HEK293T (cell line): ENCODE measurements around the gene LETM1.

ENCODE experiments used
- ARNT ChIP-seq: fragments of 450-650 bp; IDR thresholded peaks from 2 replicates; pipeline ENCODE4 v1.6.1; 2017; ENCODE audit warnings: mild to moderate bottlenecking
- BHLHE40 ChIP-seq: fragments of 450-650 bp; IDR thresholded peaks from 2 replicates; pipeline ENCODE4 v1.6.1; 2016; ENCODE audit warnings: mild to moderate bottlenecking, moderate library complexity, borderline replicate concordance
- ELF4 ChIP-seq: fragments of 450-650 bp; IDR thresholded peaks from 2 replicates; pipeline ENCODE4 v1.6.1; 2017; ENCODE audit warnings: antibody characterized with exemption
- FOXA1 ChIP-seq: fragments of 450-650 bp; IDR thresholded peaks from 2 replicates; pipeline ENCODE4 v1.6.1; 2016; ENCODE audit warnings: mild to moderate bottlenecking
- HDGF ChIP-seq: fragments of 450-650 bp; IDR thresholded peaks from 2 replicates; pipeline ENCODE4 v1.6.1; 2017; ENCODE audit warnings: antibody characterized with exemption, borderline replicate concordance
- SP1 ChIP-seq: fragments of 450-650 bp; IDR thresholded peaks from 2 replicates; pipeline ENCODE4 v1.6.1; 2017

GRCh38 chr4:1777822-1778641, 77.9 kb downstream of the LETM1 start:
- TF ChIP-seq SP1 (no peak), ARNT (no peak), ELF4 (no peak), BHLHE40 (no peak), HDGF (no peak), FOXA1 (no peak)
